IMR-90 (cell line): ENCODE results near the gene ENAH. TPM values are rescaled to one million over a fixed set of nuclear protein-coding genes. Genes with fewer than 3 reads are reported as not detected.

ENCODE experiments used
- ATAC-seq: fragments of 200-7000 bp; cut with Tn5 transposase; 2 replicates; pipeline ENCODE4 v1.9.1; 2020; ENCODE audit warnings: low read depth, mild to moderate bottlenecking, moderate library complexity
- BruUV-seq: library from RNA; stranded (reverse); fragments of 400-500 nt; replicated peaks from 2 replicates; lab custom pipeline; 2021; lab: Mats Ljungman, UMichigan
- CTCF ChIA-PET: fragments of 300-600 bp; formaldehyde crosslinking; extraction: SDS; loops from one replicate; lab custom pipeline; 2021; ENCODE audit warnings: antibody characterized with exemption; lab: Yijun Ruan, JAX
- POLR2A ChIA-PET: fragments of 300-600 bp; sonication (Branson Sonifier 250); formaldehyde crosslinking; loops from one replicate; lab custom pipeline; 2022; ENCODE audit warnings: antibody characterized with exemption; ENCODE audit not compliant: unreplicated experiment; lab: Charles Lee
- DNase-seq: peaks from one replicate; pipeline ENCODE4 v3.0.0; 2013
- H2AFZ ChIP-seq: replicated peaks from 2 replicates; pipeline ENCODE3; 2013; ENCODE audit warnings: low read length, mild to moderate bottlenecking; ENCODE audit not compliant: poor library complexity
- H2AK5ac ChIP-seq: 2 replicates; pipeline ENCODE4 v1.6.1; 2013; ENCODE audit warnings: low read depth, low read length, inconsistent platforms
- H2AK9ac ChIP-seq: replicated peaks from 2 replicates; pipeline ENCODE3; 2013; ENCODE audit warnings: mild to moderate bottlenecking, low read depth, low read length, moderate library complexity; ENCODE audit not compliant: poor library complexity
- H2BK120ac ChIP-seq: 2 replicates; pipeline ENCODE4 v1.6.1; 2013; ENCODE audit warnings: low read depth, low read length, inconsistent platforms
- H2BK15ac ChIP-seq: 3 replicates; pipeline ENCODE4 v1.6.1; 2013; ENCODE audit warnings: low read depth, low read length, inconsistent platforms
- H2BK20ac ChIP-seq: 2 replicates; pipeline ENCODE4 v1.6.1; 2013; ENCODE audit warnings: low read depth, mild to moderate bottlenecking, inconsistent platforms, low read length, moderate library complexity
- H2BK5ac ChIP-seq: 2 replicates; pipeline ENCODE4 v1.6.1; 2013; ENCODE audit warnings: mild to moderate bottlenecking, low read depth, low read length, inconsistent platforms; ENCODE audit not compliant: poor library complexity, severe bottlenecking
- H3K14ac ChIP-seq: replicated peaks from 2 replicates; pipeline ENCODE4 v1.6.1; 2013; ENCODE audit warnings: low read depth, low read length, inconsistent platforms
- H3K18ac ChIP-seq: 2 replicates; pipeline ENCODE4 v1.6.1; 2013; ENCODE audit warnings: low read depth, low read length, control low read depth
- H3K23ac ChIP-seq: 2 replicates; pipeline ENCODE4 v1.6.1; 2013; ENCODE audit warnings: low read depth, low read length, inconsistent platforms
- H3K27ac ChIP-seq: 2 replicates; pipeline ENCODE4 v1.5.1; 2013; ENCODE audit warnings: mild to moderate bottlenecking, control low read depth, low read length; ENCODE audit not compliant: insufficient read depth
- H3K27me3 ChIP-seq: 2 replicates; pipeline ENCODE4 v1.6.1; 2013; ENCODE audit warnings: low read length; ENCODE audit not compliant: control insufficient read depth, insufficient read depth
- H3K36me3 ChIP-seq: 2 replicates; pipeline ENCODE4 v1.6.1; 2013; ENCODE audit warnings: low read length, mixed read lengths; ENCODE audit not compliant: control insufficient read depth, insufficient read depth
- H3K4ac ChIP-seq: 2 replicates; pipeline ENCODE4 v1.6.1; 2013; ENCODE audit warnings: low read depth, low read length, inconsistent platforms
- H3K4me1 ChIP-seq: 2 replicates; pipeline ENCODE4 v1.6.1; 2013; ENCODE audit warnings: low read length, mixed read lengths; ENCODE audit not compliant: control insufficient read depth, insufficient read depth
- H3K4me2 ChIP-seq: 2 replicates; pipeline ENCODE4 v1.6.1; 2013; ENCODE audit warnings: low read depth, mild to moderate bottlenecking, control low read depth, low read length, moderate library complexity
- H3K4me3 ChIP-seq: 2 replicates; pipeline ENCODE4 v1.5.1; 2013; ENCODE audit warnings: low read depth, mild to moderate bottlenecking, control low read depth, low read length, moderate library complexity; ENCODE audit not compliant: insufficient read depth
- H3K56ac ChIP-seq: 2 replicates; pipeline ENCODE4 v1.6.1; 2013; ENCODE audit warnings: low read length, inconsistent platforms; ENCODE audit not compliant: insufficient read depth; ENCODE audit errors: extremely low read depth
- H3K79me1 ChIP-seq, 2 experiments: 2 replicates each; pipeline ENCODE4 v1.6.1; 2013; ENCODE audit warnings: low read length in 2 of 2, inconsistent platforms in 1 of 2, low read depth in 1 of 2
- H3K9ac ChIP-seq: 2 replicates; pipeline ENCODE4 v1.6.1; 2013; ENCODE audit warnings: low read depth, low read length, control low read depth
- H3K9me1 ChIP-seq: 2 replicates; pipeline ENCODE4 v1.6.1; 2013; ENCODE audit warnings: low read length, inconsistent platforms; ENCODE audit not compliant: insufficient read depth
- H3K9me3 ChIP-seq: 2 replicates; pipeline ENCODE4 v1.6.1; 2013; ENCODE audit warnings: low read length; ENCODE audit not compliant: control insufficient read depth, insufficient read depth
- H4K20me1 ChIP-seq: 2 replicates; pipeline ENCODE4 v1.6.1; 2013; ENCODE audit warnings: low read length, inconsistent platforms; ENCODE audit not compliant: insufficient read depth
- H4K5ac ChIP-seq: 2 replicates; pipeline ENCODE4 v1.6.1; 2013; ENCODE audit warnings: mild to moderate bottlenecking, low read depth, low read length, control low read depth
- H4K8ac ChIP-seq, 2 experiments: 2 replicates each; pipeline ENCODE4 v1.6.1; 2013; ENCODE audit warnings: low read depth in 2 of 2, low read length in 2 of 2, control low read depth in 1 of 2, inconsistent platforms in 1 of 2
- H4K91ac ChIP-seq: 2 replicates; pipeline ENCODE4 v1.6.1; 2013; ENCODE audit warnings: low read depth, low read length, inconsistent platforms; ENCODE audit not compliant: insufficient read depth
- BHLHE40 ChIP-seq: fragments of 150-350 bp; IDR thresholded peaks from 2 replicates; pipeline ENCODE4 v1.6.1; 2016; ENCODE audit warnings: mild to moderate bottlenecking, low read depth, low read length
- CEBPB ChIP-seq: IDR thresholded peaks from 2 replicates; pipeline ENCODE4 v1.6.1; 2012; ENCODE audit warnings: low read depth, low read length, improper control_type of control experiment
- CHD1 ChIP-seq: IDR thresholded peaks from 2 replicates; pipeline ENCODE4 v1.6.1; 2012; ENCODE audit warnings: low read depth, low read length, improper control_type of control experiment
- FOS ChIP-seq: fragments of 150-350 bp; IDR thresholded peaks from 2 replicates; pipeline ENCODE4 v1.6.1; 2016; ENCODE audit warnings: low read depth, low read length
- MAFK ChIP-seq: IDR thresholded peaks from 2 replicates; pipeline ENCODE4 v1.6.1; 2012; ENCODE audit warnings: low read depth, low read length, improper control_type of control experiment
- MAZ ChIP-seq: IDR thresholded peaks from 2 replicates; pipeline ENCODE4 v1.6.1; 2012; ENCODE audit warnings: low read depth, mild to moderate bottlenecking, low read length, improper control_type of control experiment, moderate library complexity, borderline replicate concordance
- MXI1 ChIP-seq: IDR thresholded peaks from 2 replicates; pipeline ENCODE4 v1.6.1; 2012; ENCODE audit warnings: low read depth, mild to moderate bottlenecking, low read length, moderate library complexity, borderline replicate concordance
- NFE2L2 ChIP-seq: fragments of 150-350 bp; IDR thresholded peaks from 2 replicates; pipeline ENCODE4 v1.6.1; 2016; ENCODE audit warnings: low read depth, mild to moderate bottlenecking, low read length
- POLR2A ChIP-seq: IDR thresholded peaks from 2 replicates; pipeline ENCODE4 v1.6.1; 2012; ENCODE audit warnings: mild to moderate bottlenecking, low read depth, low read length
- RAD21 ChIP-seq: IDR thresholded peaks from 2 replicates; pipeline ENCODE4 v1.6.1; 2012; ENCODE audit warnings: low read length, improper control_type of control experiment
- RCOR1 ChIP-seq: IDR thresholded peaks from 2 replicates; pipeline ENCODE4 v1.6.1; 2012; ENCODE audit warnings: mild to moderate bottlenecking, low read length, improper control_type of control experiment; ENCODE audit not compliant: insufficient replicate concordance
- RFX5 ChIP-seq: IDR thresholded peaks from 2 replicates; pipeline ENCODE4 v1.8.0; 2012; ENCODE audit warnings: low read depth, mild to moderate bottlenecking, low read length, moderate library complexity
- SMC3 ChIP-seq: fragments of 150-350 bp; IDR thresholded peaks from 2 replicates; pipeline ENCODE4 v1.6.1; 2016; ENCODE audit warnings: low read depth, mild to moderate bottlenecking, antibody characterized with exemption, low read length, moderate library complexity
- WGBS, 2 experiments: methylation state at CpG; one replicate each; pipeline versions ENCODE4 v1.1.5 to v1.1.7; 2013; ENCODE audit warnings: missing lambda C conversion rate in 2 of 2; ENCODE audit not compliant: insufficient read length in 1 of 2; ENCODE audit errors: extremely low coverage in 2 of 2; 5-methylcytosine and 5-hydroxymethylcytosine counted together
- dilution Hi-C: fragments of 300-500 bp; cut with HindIII; formaldehyde crosslinking; loops from one replicate; pipeline ENCODE4 v1.14.3; 2018; ENCODE audit warnings: low sequenced_read_pairs; ENCODE audit not compliant: unreplicated experiment
- in situ Hi-C: fragments of 300-500 bp; cut with MboI; formaldehyde crosslinking; loops from 3 replicates; pipeline ENCODE4 v1.14.3; 2019; ENCODE audit warnings: low sequenced_read_pairs, inconsistent platforms, mixed read lengths
- intact Hi-C: fragments of 100-400 bp; cut with micrococcal nuclease; formaldehyde crosslinking; loops from 2 replicates; pipeline ENCODE4 v1.10.0; 2022
- polyA plus RNA-seq, 3 experiments: library from polyadenylated mRNA; depleted of rRNA; stranded (reverse); fragments of >200 nt; gene quantifications; 2 replicates each; pipeline ENCODE4 v1.2.3, GENCODE V29; 2012; ENCODE audit warnings: low replicate concordance in 1 of 3
- total RNA-seq: library from RNA; depleted of rRNA; stranded (reverse); fragments of >200 nt; gene quantifications from 2 replicates; pipeline ENCODE4 v1.2.3, GENCODE V29; 2012
- TF ChIP-seq, protein P1 (sequence below): fragments of 150-350 bp; IDR thresholded peaks from 2 replicates; pipeline ENCODE4 v1.6.1; 2016; ENCODE audit warnings: low read depth, mild to moderate bottlenecking, low read length, moderate library complexity, borderline replicate concordance
- TF ChIP-seq, protein P2 (sequence below): conservative IDR thresholded peaks from 2 replicates; pipeline ENCODE4 v1.5.1; 2012; ENCODE audit warnings: mild to moderate bottlenecking, low read depth, low read length, improper control_type of control experiment
- TF ChIP-seq, protein P3 (sequence below): fragments of 150-350 bp; IDR thresholded peaks from 2 replicates; pipeline ENCODE4 v1.6.1; 2017; ENCODE audit warnings: mild to moderate bottlenecking, antibody characterized with exemption, low read length, low read depth

ENAH gene
- total and polyA plus RNA-seq, 2 of the 4 experiments (the other 2 are of a cell fraction), result 61.3 to 86.9 TPM

DNA sequence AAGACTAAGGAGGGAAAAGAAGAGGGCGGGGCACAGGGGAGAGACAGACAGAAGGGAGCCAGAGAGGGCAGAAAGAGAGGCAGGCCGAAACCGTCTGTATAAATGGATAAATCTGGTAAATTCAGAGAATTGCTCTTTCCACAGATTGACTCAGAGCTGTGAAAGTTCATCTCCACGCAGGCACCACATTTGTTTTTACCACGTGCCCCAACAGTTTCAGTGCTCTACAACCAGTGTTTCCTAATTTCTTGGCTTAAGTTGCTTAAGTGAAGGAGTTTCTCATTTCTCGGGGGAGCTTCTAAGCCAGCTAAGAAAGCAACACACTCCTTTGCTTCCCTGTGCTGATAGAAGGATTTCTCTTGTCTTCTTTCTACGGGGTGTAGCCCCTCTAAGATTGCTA is 87.1 kb downstream of the ENAH start:
- Histone ChIP-seq H2BK15ac (no peak overlapping the region), H3K4me2 (no peak overlapping the region), H3K23ac (no peak overlapping the region), H3K4ac (no peak overlapping the region), H3K36me3 (peaks cover 11% of the 10 kb centered on the region), H2BK120ac (no peak overlapping the region), H3K56ac (no peak overlapping the region), H3K14ac (no peak overlapping the region), H3K9ac (no peak overlapping the region), H4K91ac (no peak overlapping the region), H3K27ac (no peak overlapping the region), H2BK5ac (no peak overlapping the region), H2BK20ac (no peak overlapping the region), H2AK5ac (no peak overlapping the region), H3K9me1 (peaks cover 18% of the 10 kb centered on the region), H2AK9ac (no peak overlapping the region), H3K9me3 (no peaks in the 10 kb centered on the region), H3K27me3 (no peaks in the 10 kb centered on the region), H3K18ac (no peak overlapping the region), H3K4me3 (no peak overlapping the region), H3K4me1 (peaks cover 1% of the 10 kb centered on the region; the same call in 1 of the 2 replicates), H4K5ac (no peak overlapping the region), H2AFZ (no peak overlapping the region), H3K79me1 (peaks cover 29 to 59% of the 10 kb centered on the region in 2 experiments), H4K20me1 (peaks cover 29% of the 10 kb centered on the region), H4K8ac (no peak overlapping the region)
- BruUV-seq, result no TSS peak
- no peak for TF ChIP-seq CHD1
- no peak for TF ChIP-seq SMC3
- TF ChIP-seq, protein P1, sequence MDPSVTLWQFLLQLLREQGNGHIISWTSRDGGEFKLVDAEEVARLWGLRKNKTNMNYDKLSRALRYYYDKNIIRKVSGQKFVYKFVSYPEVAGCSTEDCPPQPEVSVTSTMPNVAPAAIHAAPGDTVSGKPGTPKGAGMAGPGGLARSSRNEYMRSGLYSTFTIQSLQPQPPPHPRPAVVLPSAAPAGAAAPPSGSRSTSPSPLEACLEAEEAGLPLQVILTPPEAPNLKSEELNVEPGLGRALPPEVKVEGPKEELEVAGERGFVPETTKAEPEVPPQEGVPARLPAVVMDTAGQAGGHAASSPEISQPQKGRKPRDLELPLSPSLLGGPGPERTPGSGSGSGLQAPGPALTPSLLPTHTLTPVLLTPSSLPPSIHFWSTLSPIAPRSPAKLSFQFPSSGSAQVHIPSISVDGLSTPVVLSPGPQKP, result no peak
- TF ChIP-seq POLR2A, result no peak
- no peak for TF ChIP-seq FOS
- TF ChIP-seq NFE2L2, result no peak
- TF ChIP-seq MAFK, result no peak
- TF ChIP-seq BHLHE40, result no peak
- TF ChIP-seq, protein P2, sequence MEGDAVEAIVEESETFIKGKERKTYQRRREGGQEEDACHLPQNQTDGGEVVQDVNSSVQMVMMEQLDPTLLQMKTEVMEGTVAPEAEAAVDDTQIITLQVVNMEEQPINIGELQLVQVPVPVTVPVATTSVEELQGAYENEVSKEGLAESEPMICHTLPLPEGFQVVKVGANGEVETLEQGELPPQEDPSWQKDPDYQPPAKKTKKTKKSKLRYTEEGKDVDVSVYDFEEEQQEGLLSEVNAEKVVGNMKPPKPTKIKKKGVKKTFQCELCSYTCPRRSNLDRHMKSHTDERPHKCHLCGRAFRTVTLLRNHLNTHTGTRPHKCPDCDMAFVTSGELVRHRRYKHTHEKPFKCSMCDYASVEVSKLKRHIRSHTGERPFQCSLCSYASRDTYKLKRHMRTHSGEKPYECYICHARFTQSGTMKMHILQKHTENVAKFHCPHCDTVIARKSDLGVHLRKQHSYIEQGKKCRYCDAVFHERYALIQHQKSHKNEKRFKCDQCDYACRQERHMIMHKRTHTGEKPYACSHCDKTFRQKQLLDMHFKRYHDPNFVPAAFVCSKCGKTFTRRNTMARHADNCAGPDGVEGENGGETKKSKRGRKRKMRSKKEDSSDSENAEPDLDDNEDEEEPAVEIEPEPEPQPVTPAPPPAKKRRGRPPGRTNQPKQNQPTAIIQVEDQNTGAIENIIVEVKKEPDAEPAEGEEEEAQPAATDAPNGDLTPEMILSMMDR, result no peak
- TF ChIP-seq, protein P3, sequence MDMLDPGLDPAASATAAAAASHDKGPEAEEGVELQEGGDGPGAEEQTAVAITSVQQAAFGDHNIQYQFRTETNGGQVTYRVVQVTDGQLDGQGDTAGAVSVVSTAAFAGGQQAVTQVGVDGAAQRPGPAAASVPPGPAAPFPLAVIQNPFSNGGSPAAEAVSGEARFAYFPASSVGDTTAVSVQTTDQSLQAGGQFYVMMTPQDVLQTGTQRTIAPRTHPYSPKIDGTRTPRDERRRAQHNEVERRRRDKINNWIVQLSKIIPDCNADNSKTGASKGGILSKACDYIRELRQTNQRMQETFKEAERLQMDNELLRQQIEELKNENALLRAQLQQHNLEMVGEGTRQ, result no peak
- TF ChIP-seq RAD21, result no peak
- TF ChIP-seq MAZ, result no peak
- no peak for TF ChIP-seq CEBPB
- TF ChIP-seq MXI1, result no peak
- TF ChIP-seq RFX5, result no peak
- TF ChIP-seq RCOR1, result no peak
- intact Hi-C loops, result loop anchor here (5.0 kb wide), 1 partner anchor 81 kb away; no protein-coding TSS in a partner anchor
- ChIA-PET POLR2A (no interaction called here), CTCF (no interaction called here)
- no peak for DNase-seq
- in situ Hi-C loops, result no loop called here
- 77% methylated on average over 3 of the region's 7 CpGs; no CpG with 5 or more reads in 1 of the 2 experiments for WGBS, 2 experiments
- dilution Hi-C loops, result no loop called here
- ATAC-seq, result peak; percentile 29; the same call in 1 of the 2 replicates
